ENCODE results near the gene MRGPRG. TPM values are rescaled to one million over a fixed set of nuclear protein-coding genes. Genes with fewer than 3 reads are reported as not detected.

MRGPRG gene
- total RNA-seq, 1 experiment from 2014 or later: not detected

DNA sequence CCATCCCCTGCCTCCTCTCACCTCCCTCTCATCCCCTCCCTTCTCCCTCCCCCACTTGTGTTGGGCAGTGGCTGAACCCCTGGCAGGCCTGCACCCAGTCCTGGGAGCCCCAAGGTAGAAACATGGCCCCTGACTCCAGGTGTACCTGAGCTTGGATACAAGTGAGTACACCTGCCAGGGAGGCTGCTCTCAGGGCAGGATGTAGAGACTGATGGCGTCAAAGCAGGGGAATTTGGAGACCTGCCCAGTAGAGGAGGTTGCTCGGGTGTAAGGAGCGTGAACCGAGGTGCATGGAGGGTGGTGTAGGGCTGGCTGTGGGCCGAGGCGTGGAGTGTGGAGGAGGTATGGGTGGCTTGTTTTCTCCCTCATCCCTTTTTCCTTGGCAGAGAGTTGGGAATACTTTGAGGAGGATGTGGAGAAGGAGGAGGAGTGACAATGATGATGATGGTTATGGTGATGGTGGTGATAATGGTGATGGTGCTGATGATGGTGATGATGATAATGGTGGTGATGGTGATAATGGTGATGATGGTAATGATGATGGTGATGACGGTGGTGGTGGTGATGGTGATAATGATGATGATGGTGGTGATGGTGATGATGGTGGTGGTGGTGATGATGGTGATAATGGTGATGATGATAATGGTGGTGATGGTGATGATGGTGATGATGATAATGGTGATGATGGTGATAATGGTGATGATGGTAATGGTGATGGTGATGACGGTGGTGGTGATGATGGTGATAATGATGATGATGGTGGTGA is 12.3 kb downstream of the MRGPRG start:
- ATAC-seq (no peak), DNase-seq (ENCODE audit: low read depth, low spot score) (no peak)
- in situ Hi-C loops (cut with HindIII; ENCODE audit: low pct_unique_long_range_greater_than_20kb, low sequenced_read_pairs) (no loop called here), intact Hi-C loops (cut with micrococcal nuclease; ENCODE audit: unreplicated experiment) (no loop called here)
- Histone ChIP-seq H3K27me3 (ENCODE audit: control insufficient read depth, insufficient read depth, low read length) (peaks cover 13% of the 10 kb centered on the region), H3K4me1 (ENCODE audit: control insufficient read depth, insufficient read depth, low read length) (no peaks in the 10 kb centered on the region; the same call in 1 of the 2 replicates), H3K9me3 (ENCODE audit: control insufficient read depth, insufficient read depth, low read depth, low read length) (no peaks in the 10 kb centered on the region), H3K27ac (ENCODE audit: low read length) (no peak overlapping the region), H3K4me3 (ENCODE audit: low read depth in 2 of 2, low read length in 2 of 2) (no peak overlapping the region), H3K36me3 (ENCODE audit: control insufficient read depth, insufficient read depth, low read length) (no peaks in the 10 kb centered on the region)
- ChIA-PET POLR2A (no interaction called here), CTCF (no interaction called here)
- no peak for TF ChIP-seq POLR2AphosphoS5 (IDR thresholded peaks at IDR 0.05; ENCODE audit: low read depth, low read length)
- no peak for TF ChIP-seq SIN3A (IDR thresholded peaks at IDR 0.05; ENCODE audit: borderline replicate concordance, insufficient read depth, low read depth, low read length)
- TF ChIP-seq TCF7L2 (IDR thresholded peaks at IDR 0.05; ENCODE audit: low read depth, low read length): no peak
- TF ChIP-seq, protein P1, sequence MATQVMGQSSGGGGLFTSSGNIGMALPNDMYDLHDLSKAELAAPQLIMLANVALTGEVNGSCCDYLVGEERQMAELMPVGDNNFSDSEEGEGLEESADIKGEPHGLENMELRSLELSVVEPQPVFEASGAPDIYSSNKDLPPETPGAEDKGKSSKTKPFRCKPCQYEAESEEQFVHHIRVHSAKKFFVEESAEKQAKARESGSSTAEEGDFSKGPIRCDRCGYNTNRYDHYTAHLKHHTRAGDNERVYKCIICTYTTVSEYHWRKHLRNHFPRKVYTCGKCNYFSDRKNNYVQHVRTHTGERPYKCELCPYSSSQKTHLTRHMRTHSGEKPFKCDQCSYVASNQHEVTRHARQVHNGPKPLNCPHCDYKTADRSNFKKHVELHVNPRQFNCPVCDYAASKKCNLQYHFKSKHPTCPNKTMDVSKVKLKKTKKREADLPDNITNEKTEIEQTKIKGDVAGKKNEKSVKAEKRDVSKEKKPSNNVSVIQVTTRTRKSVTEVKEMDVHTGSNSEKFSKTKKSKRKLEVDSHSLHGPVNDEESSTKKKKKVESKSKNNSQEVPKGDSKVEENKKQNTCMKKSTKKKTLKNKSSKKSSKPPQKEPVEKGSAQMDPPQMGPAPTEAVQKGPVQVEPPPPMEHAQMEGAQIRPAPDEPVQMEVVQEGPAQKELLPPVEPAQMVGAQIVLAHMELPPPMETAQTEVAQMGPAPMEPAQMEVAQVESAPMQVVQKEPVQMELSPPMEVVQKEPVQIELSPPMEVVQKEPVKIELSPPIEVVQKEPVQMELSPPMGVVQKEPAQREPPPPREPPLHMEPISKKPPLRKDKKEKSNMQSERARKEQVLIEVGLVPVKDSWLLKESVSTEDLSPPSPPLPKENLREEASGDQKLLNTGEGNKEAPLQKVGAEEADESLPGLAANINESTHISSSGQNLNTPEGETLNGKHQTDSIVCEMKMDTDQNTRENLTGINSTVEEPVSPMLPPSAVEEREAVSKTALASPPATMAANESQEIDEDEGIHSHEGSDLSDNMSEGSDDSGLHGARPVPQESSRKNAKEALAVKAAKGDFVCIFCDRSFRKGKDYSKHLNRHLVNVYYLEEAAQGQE (IDR thresholded peaks at IDR 0.05; ENCODE audit: insufficient read depth in 1 of 2, low read depth in 2 of 2, low read length in 1 of 2): no peak
- TF ChIP-seq, protein P2, sequence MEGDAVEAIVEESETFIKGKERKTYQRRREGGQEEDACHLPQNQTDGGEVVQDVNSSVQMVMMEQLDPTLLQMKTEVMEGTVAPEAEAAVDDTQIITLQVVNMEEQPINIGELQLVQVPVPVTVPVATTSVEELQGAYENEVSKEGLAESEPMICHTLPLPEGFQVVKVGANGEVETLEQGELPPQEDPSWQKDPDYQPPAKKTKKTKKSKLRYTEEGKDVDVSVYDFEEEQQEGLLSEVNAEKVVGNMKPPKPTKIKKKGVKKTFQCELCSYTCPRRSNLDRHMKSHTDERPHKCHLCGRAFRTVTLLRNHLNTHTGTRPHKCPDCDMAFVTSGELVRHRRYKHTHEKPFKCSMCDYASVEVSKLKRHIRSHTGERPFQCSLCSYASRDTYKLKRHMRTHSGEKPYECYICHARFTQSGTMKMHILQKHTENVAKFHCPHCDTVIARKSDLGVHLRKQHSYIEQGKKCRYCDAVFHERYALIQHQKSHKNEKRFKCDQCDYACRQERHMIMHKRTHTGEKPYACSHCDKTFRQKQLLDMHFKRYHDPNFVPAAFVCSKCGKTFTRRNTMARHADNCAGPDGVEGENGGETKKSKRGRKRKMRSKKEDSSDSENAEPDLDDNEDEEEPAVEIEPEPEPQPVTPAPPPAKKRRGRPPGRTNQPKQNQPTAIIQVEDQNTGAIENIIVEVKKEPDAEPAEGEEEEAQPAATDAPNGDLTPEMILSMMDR (IDR thresholded peaks at IDR 0.05): no peak
- no TSS peak for BruUV-seq (replicated peaks)

DNA sequence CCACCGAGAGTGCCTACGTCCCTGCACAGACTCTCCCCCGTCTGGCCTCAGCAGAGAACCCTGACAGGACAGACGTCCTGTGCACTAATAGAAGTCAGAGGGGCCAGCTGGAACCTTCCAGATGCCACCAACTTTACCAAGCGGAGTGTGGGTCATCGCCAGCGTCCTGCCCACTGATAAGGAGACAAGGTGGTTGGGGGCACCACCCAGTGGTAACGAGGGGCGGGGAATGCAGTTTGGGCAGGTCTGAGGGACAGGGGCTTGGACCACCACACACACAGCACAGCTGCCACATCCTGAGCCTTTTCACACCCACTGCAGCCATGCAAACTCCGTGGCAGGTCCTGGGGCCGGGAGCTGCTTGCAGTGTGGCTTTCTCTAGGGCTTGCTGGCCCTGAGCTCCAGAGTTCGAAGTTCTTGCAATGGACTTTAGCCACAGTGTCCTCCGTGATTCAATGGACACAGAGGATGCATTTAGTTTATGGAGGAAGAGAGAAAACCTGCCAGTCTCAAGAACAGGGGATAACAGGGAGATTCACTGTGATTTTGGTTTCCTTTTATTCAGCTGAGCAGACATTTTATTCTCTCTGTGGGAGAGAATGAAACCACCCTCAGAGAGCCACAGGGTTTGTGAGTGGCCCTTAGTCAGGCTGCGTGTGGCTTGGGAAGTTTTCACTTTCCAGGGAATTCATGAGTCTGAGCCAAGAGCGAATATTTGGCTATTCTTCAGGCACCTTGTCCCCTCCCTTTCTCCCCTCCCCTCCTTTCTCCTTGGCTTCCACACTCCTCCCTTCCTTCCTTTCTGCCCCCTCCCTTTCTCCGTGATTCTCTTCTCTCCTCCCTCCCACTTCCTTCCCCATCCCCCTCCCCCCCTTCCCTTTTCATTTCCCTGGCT is 13.1 kb downstream of the MRGPRG start:
- POLR2A ChIA-PET: no interaction called here
- Histone ChIP-seq H3K27ac (ENCODE audit: low read length) (no peak overlapping the region), H3K27me3 (ENCODE audit: control insufficient read depth, insufficient read depth, low read length) (peaks cover 15% of the 10 kb centered on the region), H3K4me3 (ENCODE audit: low read depth in 2 of 2, low read length in 2 of 2) (no peak overlapping the region), H3K4me1 (ENCODE audit: control insufficient read depth, insufficient read depth, low read length) (no peaks in the 10 kb centered on the region; the same call in 1 of the 2 replicates), H3K36me3 (ENCODE audit: control insufficient read depth, insufficient read depth, low read length) (no peaks in the 10 kb centered on the region), H3K9me3 (ENCODE audit: control insufficient read depth, insufficient read depth, low read depth, low read length) (no peaks in the 10 kb centered on the region)
- no TSS peak for BruUV-seq (replicated peaks)
- no peak for TF ChIP-seq TCF7L2 (IDR thresholded peaks at IDR 0.05; ENCODE audit: low read depth, low read length)
- TF ChIP-seq, protein P2 (IDR thresholded peaks at IDR 0.05): no peak
- TF ChIP-seq POLR2AphosphoS5 (IDR thresholded peaks at IDR 0.05; ENCODE audit: low read depth, low read length): no peak
- TF ChIP-seq, protein P1 (IDR thresholded peaks at IDR 0.05; ENCODE audit: insufficient read depth in 1 of 2, low read depth in 2 of 2, low read length in 1 of 2): no peak
- no peak for TF ChIP-seq SIN3A (IDR thresholded peaks at IDR 0.05; ENCODE audit: borderline replicate concordance, insufficient read depth, low read depth, low read length)
- ATAC-seq: no peak
- no peak for DNase-seq (ENCODE audit: low read depth, low spot score)
- in situ Hi-C loops (cut with HindIII; ENCODE audit: low pct_unique_long_range_greater_than_20kb, low sequenced_read_pairs) (no loop called here), intact Hi-C loops (cut with micrococcal nuclease; ENCODE audit: unreplicated experiment) (no loop called here)
- CTCF ChIA-PET: interaction anchor here (0.6 kb wide), 1 partner anchor 94 kb away, joined by 4 read pairs; no protein-coding TSS in a partner anchor

All from Panc1 (cell line).